GM18505 (cell line): ENCODE measurements around the gene SNUPN.
"Not testable (repeated sequence)": the region's sequence is repeated elsewhere in the genome, so short reads cannot be mapped to it uniquely, and the experiment has no call there.

Experiments used
- ATAC-seq: cut with Tn5 transposase; IDR thresholded peaks from one replicate; pipeline ENCODE4 v1.9.1; 2021; ENCODE audit not compliant: unreplicated experiment
- POLR2A ChIP-seq: IDR thresholded peaks from 4 replicates; pipeline ENCODE4 v1.6.1; 2011; ENCODE audit warnings: borderline replicate concordance; ENCODE audit not compliant: insufficient read depth, insufficient read length; ENCODE audit errors: extremely low read depth

SNUPN gene

GRCh38 chr15:75594276-75594675 lies 31.2 kb downstream of the SNUPN start:
- ATAC-seq: no peak

GRCh38 chr15:75591655-75592364 lies 33.7 kb downstream of the SNUPN start:
- no peak for ATAC-seq
- no peak for TF ChIP-seq POLR2A

More at GRCh38 chr15:75594276-75594675, 31.2 kb downstream of the SNUPN start:
- TF ChIP-seq POLR2A: no peak

- no peak for TF ChIP-seq POLR2A
- no peak for ATAC-seq
Measured at GRCh38 chr15:75590239-75590638, 35.3 kb downstream of the SNUPN start.

- ATAC-seq: no peak
- no peak for TF ChIP-seq POLR2A
Measured at GRCh38 chr15:75589071-75589470, 36.5 kb downstream of the SNUPN start.

GRCh38 chr15:75586422-75586821 lies 39.1 kb downstream of the SNUPN start:
- ATAC-seq: not testable (repeated sequence)

- TF ChIP-seq POLR2A: no peak
- ATAC-seq: no peak
Measured at GRCh38 chr15:75584121-75584520, 41.4 kb downstream of the SNUPN start.

GRCh38 chr15:75583701-75584100 lies 41.8 kb downstream of the SNUPN start:
- no peak for TF ChIP-seq POLR2A
- no peak for ATAC-seq

- not testable (repeated sequence) for ATAC-seq
Measured at GRCh38 chr15:75582943-75583342, 42.6 kb downstream of the SNUPN start.

- TF ChIP-seq POLR2A: no peak
- ATAC-seq: no peak
Measured at GRCh38 chr15:75578948-75579920, 46.3 kb downstream of the SNUPN start, which contains the start of gene PTPN9. Gene PTPN9 (minus strand): TSS chr15:75579315. CDS start chr15:75578776, 539 bp downstream.

- ATAC-seq: no peak
- TF ChIP-seq POLR2A: peak; percentile 15
Measured at GRCh38 chr15:75578173-75578947, 47.2 kb downstream of the SNUPN start.

- ATAC-seq: no peak
- TF ChIP-seq POLR2A: no peak
Measured at GRCh38 chr15:75577401-75578172, 47.9 kb downstream of the SNUPN start.

- no peak for TF ChIP-seq POLR2A
- no peak for ATAC-seq
Measured at GRCh38 chr15:75573648-75574384, 51.7 kb downstream of the SNUPN start.
